IPS-18a (cell line): ENCODE results near the gene SERINC2.

Experiments used
- H3K27ac ChIP-seq: one replicate; pipeline ENCODE4 v1.5.1; 2013; ENCODE audit warnings: low read length
- H3K27me3 ChIP-seq: one replicate; pipeline ENCODE4 v1.6.1; 2013; ENCODE audit warnings: mild to moderate bottlenecking, low read length; ENCODE audit not compliant: control insufficient read depth, insufficient read depth
- H3K36me3 ChIP-seq: one replicate; pipeline ENCODE4 v1.6.1; 2013; ENCODE audit warnings: low read depth, low read length; ENCODE audit not compliant: control insufficient read depth
- H3K4me1 ChIP-seq: one replicate; pipeline ENCODE4 v1.6.1; 2013; ENCODE audit warnings: low read depth, low read length; ENCODE audit not compliant: control insufficient read depth
- H3K4me3 ChIP-seq: one replicate; pipeline ENCODE4 v1.5.1; 2013; ENCODE audit warnings: low read length
- H3K9ac ChIP-seq: one replicate; pipeline ENCODE4 v1.6.1; 2013; ENCODE audit warnings: mild to moderate bottlenecking, low read length, moderate library complexity
- H3K9me3 ChIP-seq: one replicate; pipeline ENCODE4 v1.6.1; 2013; ENCODE audit warnings: low read depth, low read length; ENCODE audit not compliant: control insufficient read depth

Gene SERINC2

GRCh38 chr1:31387612-31388011 is 25.4 kb upstream of the SERINC2 start:
- no peak overlapping the region for H3K9ac ChIP-seq
- H3K4me1 ChIP-seq, result no peaks in the 10 kb centered on the region
- H3K27me3 ChIP-seq, result no peaks in the 10 kb centered on the region
- H3K36me3 ChIP-seq, result no peaks in the 10 kb centered on the region
- H3K27ac ChIP-seq, result no peak overlapping the region
- H3K9me3 ChIP-seq, result no peaks in the 10 kb centered on the region
- no peak overlapping the region for H3K4me3 ChIP-seq

- no peak overlapping the region for H3K27ac ChIP-seq
- H3K9ac ChIP-seq, result no peak overlapping the region
- H3K36me3 ChIP-seq, result no peaks in the 10 kb centered on the region
- no peaks in the 10 kb centered on the region for H3K27me3 ChIP-seq
- no peaks in the 10 kb centered on the region for H3K4me1 ChIP-seq
- H3K9me3 ChIP-seq, result no peaks in the 10 kb centered on the region
- H3K4me3 ChIP-seq, result no peak overlapping the region
These were observed 23.4 kb upstream of the SERINC2 start for GRCh38 chr1:31389616-31390015.

GRCh38 chr1:31390071-31390470 is 22.9 kb upstream of the SERINC2 start:
- Histone ChIP-seq H3K27me3 (no peaks in the 10 kb centered on the region), H3K9ac (no peak overlapping the region), H3K9me3 (no peaks in the 10 kb centered on the region), H3K27ac (no peak overlapping the region), H3K4me1 (no peaks in the 10 kb centered on the region), H3K36me3 (no peaks in the 10 kb centered on the region), H3K4me3 (no peak overlapping the region)

- Histone ChIP-seq H3K4me1 (no peaks in the 10 kb centered on the region), H3K9ac (no peak overlapping the region), H3K27me3 (no peaks in the 10 kb centered on the region)
These were observed 19.6 kb upstream of the SERINC2 start for GRCh38 chr1:31393463-31393862.

GRCh38 chr1:31394584-31395193 is 18.3 kb upstream of the SERINC2 start:
- Histone ChIP-seq H3K27me3 (no peaks in the 10 kb centered on the region), H3K27ac (no peak overlapping the region), H3K4me1 (no peaks in the 10 kb centered on the region), H3K9ac (no peak overlapping the region), H3K4me3 (peak overlapping the region; percentile 56), H3K9me3 (no peaks in the 10 kb centered on the region), H3K36me3 (no peaks in the 10 kb centered on the region)

More at GRCh38 chr1:31393463-31393862, 19.6 kb upstream of the SERINC2 start:
- no peak overlapping the region for H3K4me3 ChIP-seq
- no peak overlapping the region for H3K27ac ChIP-seq
- H3K36me3 ChIP-seq, result no peaks in the 10 kb centered on the region
- no peaks in the 10 kb centered on the region for H3K9me3 ChIP-seq

GRCh38 chr1:31396633-31397351 is 16.2 kb upstream of the SERINC2 start:
- Histone ChIP-seq H3K9me3 (no peaks in the 10 kb centered on the region), H3K36me3 (no peaks in the 10 kb centered on the region), H3K4me1 (no peaks in the 10 kb centered on the region), H3K4me3 (no peak overlapping the region), H3K27me3 (no peaks in the 10 kb centered on the region), H3K9ac (no peak overlapping the region), H3K27ac (no peak overlapping the region)

GRCh38 chr1:31397360-31398095 is 15.5 kb upstream of the SERINC2 start:
- H3K4me3 ChIP-seq, result no peak overlapping the region

GRCh38 chr1:31398246-31398645 is 14.8 kb upstream of the SERINC2 start:
- H3K4me1 ChIP-seq, result no peaks in the 10 kb centered on the region
- no peak overlapping the region for H3K27ac ChIP-seq
- H3K36me3 ChIP-seq, result no peaks in the 10 kb centered on the region
- H3K9ac ChIP-seq, result no peak overlapping the region
- H3K27me3 ChIP-seq, result no peaks in the 10 kb centered on the region
- no peak overlapping the region for H3K4me3 ChIP-seq
- H3K9me3 ChIP-seq, result no peaks in the 10 kb centered on the region

More at GRCh38 chr1:31397360-31398095, 15.5 kb upstream of the SERINC2 start:
- no peak overlapping the region for H3K27ac ChIP-seq
- H3K9ac ChIP-seq, result no peak overlapping the region
- no peaks in the 10 kb centered on the region for H3K9me3 ChIP-seq
- no peaks in the 10 kb centered on the region for H3K36me3 ChIP-seq
- no peaks in the 10 kb centered on the region for H3K27me3 ChIP-seq
- no peaks in the 10 kb centered on the region for H3K4me1 ChIP-seq

- H3K9ac ChIP-seq, result no peak overlapping the region
- no peaks in the 10 kb centered on the region for H3K36me3 ChIP-seq
- H3K4me1 ChIP-seq, result no peaks in the 10 kb centered on the region
- H3K9me3 ChIP-seq, result no peaks in the 10 kb centered on the region
- no peak overlapping the region for H3K27ac ChIP-seq
- no peak overlapping the region for H3K4me3 ChIP-seq
- H3K27me3 ChIP-seq, result no peaks in the 10 kb centered on the region
These were observed 13.0 kb upstream of the SERINC2 start for GRCh38 chr1:31399976-31400375.

- H3K4me3 ChIP-seq, result no peak overlapping the region
- H3K4me1 ChIP-seq, result no peaks in the 10 kb centered on the region
- H3K9ac ChIP-seq, result no peak overlapping the region
- no peak overlapping the region for H3K27ac ChIP-seq
- H3K27me3 ChIP-seq, result no peaks in the 10 kb centered on the region
- no peaks in the 10 kb centered on the region for H3K36me3 ChIP-seq
- H3K9me3 ChIP-seq, result no peaks in the 10 kb centered on the region
These were observed 12.6 kb upstream of the SERINC2 start for GRCh38 chr1:31400393-31400792.

GRCh38 chr1:31401241-31401640 is 11.8 kb upstream of the SERINC2 start:
- Histone ChIP-seq H3K36me3 (no peaks in the 10 kb centered on the region), H3K4me1 (no peaks in the 10 kb centered on the region), H3K4me3 (no peak overlapping the region), H3K27me3 (no peaks in the 10 kb centered on the region), H3K9ac (no peak overlapping the region), H3K27ac (no peak overlapping the region), H3K9me3 (no peaks in the 10 kb centered on the region)
